Sigmoid colon (tissue), 4 donors: ENCODE data around the gene MOAP1.
"Not testable (repeated sequence)": the region's sequence is repeated elsewhere in the genome, so short reads cannot be mapped to it uniquely, and the experiment has no call there.

Experiments used
- EP300 ChIP-seq, 4 donors: sonication (generic); formaldehyde crosslinking; IDR thresholded peaks; one replicate each; pipeline ENCODE4 v1.6.1; 2017; ENCODE audit warnings: antibody characterized with exemption in 4 of 4
- POLR2A ChIP-seq, 2 donors: fragments of 450-650 bp; IDR thresholded peaks; one replicate each; pipeline ENCODE4 v1.6.1; 2016; ENCODE audit warnings: antibody characterized with exemption in 2 of 2, mild to moderate bottlenecking in 2 of 2, moderate library complexity in 2 of 2
- POLR2AphosphoS5 ChIP-seq, 4 donors: sonication (generic); formaldehyde crosslinking; IDR thresholded peaks; one replicate each; pipeline ENCODE4 v1.6.1; 2017; ENCODE audit warnings: antibody characterized with exemption in 4 of 4
- TF ChIP-seq, protein P1 (sequence below), 4 experiments: fragments of 450-650 bp in 3 of 4; fragments of 200-600 bp in 1 of 4; IDR thresholded peaks; one replicate each; pipeline ENCODE4 v1.5.1; 2016 to 2019; ENCODE audit warnings: antibody characterized with exemption in 4 of 4, mild to moderate bottlenecking in 3 of 4, moderate library complexity in 2 of 4

DNA sequence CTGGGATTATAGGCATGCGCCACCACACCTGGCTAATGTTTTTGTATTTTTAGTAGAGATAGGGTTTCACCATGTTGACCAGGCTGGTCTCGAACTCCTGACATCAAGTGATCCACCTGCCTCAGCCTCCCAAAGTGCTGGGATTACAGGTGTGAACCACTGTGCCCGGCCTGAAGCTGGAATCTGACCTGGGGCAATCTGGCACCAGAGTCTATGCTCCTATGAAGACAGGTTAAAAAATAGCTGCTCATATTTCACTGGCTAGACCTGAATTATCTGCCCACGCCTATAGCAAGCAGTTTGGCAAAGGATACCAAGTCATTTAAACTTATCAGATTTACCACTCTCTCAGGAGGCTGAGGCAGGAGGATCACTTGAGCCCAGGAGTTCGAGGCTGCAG is 10.0 kb downstream of the MOAP1 start:
- TF ChIP-seq, protein P1, sequence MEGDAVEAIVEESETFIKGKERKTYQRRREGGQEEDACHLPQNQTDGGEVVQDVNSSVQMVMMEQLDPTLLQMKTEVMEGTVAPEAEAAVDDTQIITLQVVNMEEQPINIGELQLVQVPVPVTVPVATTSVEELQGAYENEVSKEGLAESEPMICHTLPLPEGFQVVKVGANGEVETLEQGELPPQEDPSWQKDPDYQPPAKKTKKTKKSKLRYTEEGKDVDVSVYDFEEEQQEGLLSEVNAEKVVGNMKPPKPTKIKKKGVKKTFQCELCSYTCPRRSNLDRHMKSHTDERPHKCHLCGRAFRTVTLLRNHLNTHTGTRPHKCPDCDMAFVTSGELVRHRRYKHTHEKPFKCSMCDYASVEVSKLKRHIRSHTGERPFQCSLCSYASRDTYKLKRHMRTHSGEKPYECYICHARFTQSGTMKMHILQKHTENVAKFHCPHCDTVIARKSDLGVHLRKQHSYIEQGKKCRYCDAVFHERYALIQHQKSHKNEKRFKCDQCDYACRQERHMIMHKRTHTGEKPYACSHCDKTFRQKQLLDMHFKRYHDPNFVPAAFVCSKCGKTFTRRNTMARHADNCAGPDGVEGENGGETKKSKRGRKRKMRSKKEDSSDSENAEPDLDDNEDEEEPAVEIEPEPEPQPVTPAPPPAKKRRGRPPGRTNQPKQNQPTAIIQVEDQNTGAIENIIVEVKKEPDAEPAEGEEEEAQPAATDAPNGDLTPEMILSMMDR (IDR thresholded peaks at IDR 0.05) = not testable (repeated sequence)
- not testable (repeated sequence) for TF ChIP-seq POLR2AphosphoS5, EP300, POLR2A (IDR thresholded peaks at IDR 0.05)
